Caco-2 (cell line): ENCODE data around the gene PROB1. TPM values are rescaled to one million over a fixed set of nuclear protein-coding genes. Genes with fewer than 3 reads are reported as not detected.
"Not testable (repeated sequence)": the region's sequence is repeated elsewhere in the genome, so short reads cannot be mapped to it uniquely, and the experiment has no call there.

Experiments used
- BruUV-seq: library from RNA; stranded (reverse); fragments of 400-500 nt; replicated peaks from 2 replicates; lab custom pipeline; 2021; lab: Mats Ljungman, UMichigan
- CTCF ChIA-PET: fragments of 300-600 bp; sonication (Branson Sonifier 250); formaldehyde crosslinking; loops from one replicate; lab custom pipeline; 2022; ENCODE audit warnings: antibody characterized with exemption; lab: Charles Lee
- POLR2A ChIA-PET: fragments of 300-600 bp; sonication (Branson Sonifier 250); formaldehyde crosslinking; loops from one replicate; lab custom pipeline; 2022; ENCODE audit warnings: antibody characterized with exemption; lab: Charles Lee
- DNase-seq, 2 experiments: peaks; one replicate each; pipeline versions ENCODE4 v3.0.0 to v3.0.0-alpha.2; 2020 to 2022
- H3K27me3 ChIP-seq: replicated peaks from 2 replicates; pipeline ENCODE4 v1.6.0; 2011; ENCODE audit warnings: low read length; ENCODE audit not compliant: control insufficient read depth, insufficient read depth
- H3K36me3 ChIP-seq: 2 replicates; pipeline ENCODE4 v1.5.1; 2011; ENCODE audit warnings: low read length; ENCODE audit not compliant: control insufficient read depth, insufficient read depth
- H3K4me1 ChIP-seq: fragments of 250-450 bp; sonication (Bioruptor Pico); 2 replicates; pipeline ENCODE4 v1.5.1; 2020; ENCODE audit warnings: mild to moderate bottlenecking
- H3K4me3 ChIP-seq: 2 replicates; pipeline ENCODE4 v1.5.1; 2011; ENCODE audit warnings: low read depth, mild to moderate bottlenecking, control low read depth, low read length
- H3K9me3 ChIP-seq: fragments of 250-450 bp; sonication (Bioruptor Pico); 2 replicates; pipeline ENCODE4 v1.5.1; 2020; ENCODE audit warnings: mild to moderate bottlenecking, moderate library complexity
- H3K27ac Mint-ChIP-seq: one replicate; pipeline ENCODE4 v1.8.0; 2022; ENCODE audit warnings: mixed read lengths; ENCODE audit not compliant: unreplicated experiment
- H3K27me3 Mint-ChIP-seq: one replicate; pipeline ENCODE4 v1.8.0; 2022; ENCODE audit warnings: mixed read lengths; ENCODE audit not compliant: insufficient read depth, unreplicated experiment
- H3K36me3 Mint-ChIP-seq: one replicate; pipeline ENCODE4 v1.8.0; 2022; ENCODE audit warnings: mild to moderate bottlenecking, mixed read lengths; ENCODE audit not compliant: insufficient read depth, unreplicated experiment
- H3K4me1 Mint-ChIP-seq: one replicate; pipeline ENCODE4 v1.8.0; 2022; ENCODE audit warnings: low read depth, mixed read lengths; ENCODE audit not compliant: unreplicated experiment
- H3K4me3 Mint-ChIP-seq: one replicate; pipeline ENCODE4 v1.8.0; 2022; ENCODE audit warnings: mild to moderate bottlenecking, moderate library complexity, mixed read lengths; ENCODE audit not compliant: unreplicated experiment
- H3K9me3 Mint-ChIP-seq: one replicate; pipeline ENCODE4 v1.8.0; 2022; ENCODE audit warnings: mixed read lengths; ENCODE audit not compliant: unreplicated experiment
- intact Hi-C: fragments of 100-400 bp; cut with micrococcal nuclease; formaldehyde crosslinking; loops from one replicate; pipeline ENCODE4 v1.10.0; 2022; ENCODE audit not compliant: unreplicated experiment
- total RNA-seq: library from RNA; stranded (reverse); gene quantifications from 2 replicates; pipeline ENCODE4 v1.2.3, GENCODE V29; 2022
- TF ChIP-seq, protein P1 (sequence below), 2 experiments: fragments of 200-600 bp in 1 of 2; IDR thresholded peaks; 1 replicate in 1 of 2; 2 replicates in 1 of 2; pipeline versions ENCODE4 v1.5.1 to v1.8.0; 2011 to 2022; ENCODE audit warnings: antibody characterized with exemption in 1 of 2, control low read depth in 1 of 2, inconsistent platforms in 1 of 2, low read depth in 1 of 2, low read length in 1 of 2, mild to moderate bottlenecking in 1 of 2, moderate library complexity in 1 of 2; ENCODE audit not compliant: insufficient read depth in 1 of 2, severe bottlenecking in 1 of 2, unreplicated experiment in 1 of 2

Gene PROB1
- total RNA-seq, 1 experiment from 2014 or later = 2.7 TPM

GRCh38 chr5:139389701-139390638 is 4.9 kb downstream of the PROB1 start, which contains the start of gene MZB1:
TSS of gene MZB1 (minus strand) at chr5:139389913. CDS start at chr5:139389856, 57 bp downstream.
- no peaks in the 10 kb centered on the region for H3K9me3 ChIP-seq
- no TSS peak for BruUV-seq

GRCh38 chr5:139388198-139388821 is 6.6 kb downstream of the PROB1 start:
- no TSS peak for BruUV-seq
- Histone ChIP-seq H3K36me3 (no peaks in the 10 kb centered on the region), H3K4me3 (no peak overlapping the region), H3K9me3 (no peaks in the 10 kb centered on the region), H3K27me3 (no peaks in the 10 kb centered on the region), H3K4me1 (peaks cover 43% of the 10 kb centered on the region)
- Mint-ChIP-seq H3K9me3 (no peaks in the 10 kb centered on the region), H3K36me3 (peaks cover 13% of the 10 kb centered on the region), H3K27me3 (no peaks in the 10 kb centered on the region), H3K4me3 (no peak overlapping the region), H3K27ac (no peak overlapping the region), H3K4me1 (peaks cover 30% of the 10 kb centered on the region)
- DNase-seq = no peak
- intact Hi-C loops = no loop called here
- POLR2A ChIA-PET = no interaction called here
- CTCF ChIA-PET = interaction anchor here (0.7 kb wide), 1 partner anchor 46 kb away, joined by 4 read pairs; the partner anchor contains the start of gene PAIP2
- TF ChIP-seq, protein P1, sequence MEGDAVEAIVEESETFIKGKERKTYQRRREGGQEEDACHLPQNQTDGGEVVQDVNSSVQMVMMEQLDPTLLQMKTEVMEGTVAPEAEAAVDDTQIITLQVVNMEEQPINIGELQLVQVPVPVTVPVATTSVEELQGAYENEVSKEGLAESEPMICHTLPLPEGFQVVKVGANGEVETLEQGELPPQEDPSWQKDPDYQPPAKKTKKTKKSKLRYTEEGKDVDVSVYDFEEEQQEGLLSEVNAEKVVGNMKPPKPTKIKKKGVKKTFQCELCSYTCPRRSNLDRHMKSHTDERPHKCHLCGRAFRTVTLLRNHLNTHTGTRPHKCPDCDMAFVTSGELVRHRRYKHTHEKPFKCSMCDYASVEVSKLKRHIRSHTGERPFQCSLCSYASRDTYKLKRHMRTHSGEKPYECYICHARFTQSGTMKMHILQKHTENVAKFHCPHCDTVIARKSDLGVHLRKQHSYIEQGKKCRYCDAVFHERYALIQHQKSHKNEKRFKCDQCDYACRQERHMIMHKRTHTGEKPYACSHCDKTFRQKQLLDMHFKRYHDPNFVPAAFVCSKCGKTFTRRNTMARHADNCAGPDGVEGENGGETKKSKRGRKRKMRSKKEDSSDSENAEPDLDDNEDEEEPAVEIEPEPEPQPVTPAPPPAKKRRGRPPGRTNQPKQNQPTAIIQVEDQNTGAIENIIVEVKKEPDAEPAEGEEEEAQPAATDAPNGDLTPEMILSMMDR (IDR thresholded peaks at IDR 0.05; ENCODE audit: insufficient read depth in 1 of 2, low read depth in 1 of 2, low read length in 1 of 2, severe bottlenecking in 1 of 2, unreplicated experiment in 1 of 2) = no peak

More at GRCh38 chr5:139389701-139390638, 4.9 kb downstream of the PROB1 start, which contains the start of gene MZB1:
- intact Hi-C loops = no loop called here
- Mint-ChIP-seq H3K4me3 (no peak within 1 kb of the TSS), H3K9me3 (no peaks in the 10 kb centered on the region), H3K27me3 (no peaks in the 10 kb centered on the region), H3K4me1 (peaks cover 14% of the 10 kb centered on the region), H3K27ac (no peak within 1 kb of the TSS), H3K36me3 (peaks cover 14% of the 10 kb centered on the region)
- ChIA-PET POLR2A (no interaction called here), CTCF (interaction anchor here (1.4 kb wide), 1 partner anchor 48 kb away, joined by 6 read pairs; the partner anchor contains the start of gene PAIP2)
- TF ChIP-seq, protein P1 (IDR thresholded peaks at IDR 0.05; ENCODE audit: insufficient read depth in 1 of 2, low read depth in 1 of 2, low read length in 1 of 2, severe bottlenecking in 1 of 2, unreplicated experiment in 1 of 2) = no peak
- Histone ChIP-seq H3K27me3 (no peaks in the 10 kb centered on the region), H3K4me3 (no peak within 1 kb of the TSS), H3K4me1 (peaks cover 33% of the 10 kb centered on the region), H3K36me3 (no peaks in the 10 kb centered on the region)
- no peak for DNase-seq

DNA sequence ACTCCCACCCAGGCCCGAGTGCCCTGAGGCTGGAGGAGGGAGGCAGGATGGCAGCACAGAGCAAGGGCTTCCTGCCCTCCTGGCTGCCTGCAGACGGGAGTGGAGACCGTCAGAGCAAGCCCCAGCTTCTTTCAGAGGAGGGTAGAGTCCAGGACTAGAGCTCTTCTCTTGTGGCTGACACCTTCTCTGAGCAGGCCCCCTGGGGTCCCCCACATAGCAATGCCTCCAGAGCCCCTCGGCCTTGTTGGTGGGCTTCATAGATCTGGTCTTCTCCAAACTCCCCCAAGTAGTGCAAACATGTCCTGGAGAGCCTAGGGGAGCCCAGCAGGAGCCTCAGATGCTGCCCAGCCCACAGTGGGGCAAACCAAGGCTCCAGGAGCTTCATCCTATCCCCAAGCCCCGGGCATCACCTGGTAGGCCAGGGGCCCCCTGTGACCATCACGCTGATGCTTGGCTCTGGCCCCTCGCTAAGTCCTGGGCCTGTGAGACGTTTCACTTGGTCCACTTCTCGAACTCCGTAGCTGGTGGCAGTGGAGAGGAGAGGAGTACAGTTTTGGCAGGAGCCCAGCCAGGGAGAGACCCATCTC is 7.2 kb downstream of the PROB1 start:
- intact Hi-C loops = no loop called here
- Histone ChIP-seq H3K36me3 (no peaks in the 10 kb centered on the region), H3K4me3 (no peak overlapping the region), H3K27me3 (no peaks in the 10 kb centered on the region), H3K9me3 (no peaks in the 10 kb centered on the region), H3K4me1 (peaks cover 46% of the 10 kb centered on the region)
- BruUV-seq = no TSS peak
- Mint-ChIP-seq H3K9me3 (no peaks in the 10 kb centered on the region), H3K27me3 (no peaks in the 10 kb centered on the region), H3K36me3 (peaks cover 7% of the 10 kb centered on the region), H3K27ac (no peak overlapping the region), H3K4me1 (peaks cover 33% of the 10 kb centered on the region), H3K4me3 (no peak overlapping the region)
- TF ChIP-seq, protein P1 (IDR thresholded peaks at IDR 0.05; ENCODE audit: insufficient read depth in 1 of 2, low read depth in 1 of 2, low read length in 1 of 2, severe bottlenecking in 1 of 2, unreplicated experiment in 1 of 2) = no peak
- ChIA-PET CTCF (interaction anchor here (0.7 kb wide), 1 partner anchor 46 kb away, joined by 4 read pairs; the partner anchor contains the start of gene PAIP2), POLR2A (no interaction called here)
- no peak for DNase-seq

- CTCF ChIA-PET, H3K36me3 ChIP-seq, H3K4me3 ChIP-seq, H3K9me3 Mint-ChIP-seq, H3K27me3 Mint-ChIP-seq, BruUV-seq, H3K9me3 ChIP-seq, H3K4me3 Mint-ChIP-seq, H3K27ac Mint-ChIP-seq, intact Hi-C loops, POLR2A ChIA-PET, H3K36me3 Mint-ChIP-seq, DNase-seq, H3K27me3 ChIP-seq: not testable (repeated sequence)
- H3K4me1 ChIP-seq = peaks cover 49% of the 10 kb centered on the region
- H3K4me1 Mint-ChIP-seq = peaks cover 38% of the 10 kb centered on the region
These were observed 7.9 kb downstream of the PROB1 start for GRCh38 chr5:139386956-139387355.
